IPS DF 19.7 (cell line): ENCODE results near the gene SURF4.
"Not testable (repeated sequence)": the region's sequence is repeated elsewhere in the genome, so short reads cannot be mapped to it uniquely, and the experiment has no call there.

Source experiments
- DNase-seq: peaks from one replicate; pipeline ENCODE4 v3.0.0-alpha.2; 2013; ENCODE audit warnings: low read depth, low spot score

The SURF4 gene

GRCh38 chr9:133334888-133335287, 41.0 kb downstream of the SURF4 start:
- DNase-seq: not testable (repeated sequence)

GRCh38 chr9:133334161-133334560, 41.7 kb downstream of the SURF4 start:
- no peak for DNase-seq

- DNase-seq: no peak
These were observed 42.3 kb downstream of the SURF4 start for GRCh38 chr9:133333566-133333965.

- no peak for DNase-seq
These were observed 42.8 kb downstream of the SURF4 start for GRCh38 chr9:133333011-133333410.

GRCh38 chr9:133332381-133332730, 43.5 kb downstream of the SURF4 start:
- DNase-seq: no peak

- DNase-seq: no peak
These were observed 44.0 kb downstream of the SURF4 start for GRCh38 chr9:133331641-133332380.

- no peak for DNase-seq
These were observed 44.6 kb downstream of the SURF4 start for GRCh38 chr9:133331221-133331620.

- not testable (repeated sequence) for DNase-seq
These were observed 46.3 kb downstream of the SURF4 start for GRCh38 chr9:133329306-133330156.

GRCh38 chr9:133327834-133328484, 47.9 kb downstream of the SURF4 start:
- no peak for DNase-seq

- DNase-seq: not testable (repeated sequence)
These were observed 48.8 kb downstream of the SURF4 start for GRCh38 chr9:133327021-133327420.

GRCh38 chr9:133323991-133324703, 51.7 kb downstream of the SURF4 start:
- no peak for DNase-seq

- DNase-seq: no peak
These were observed 52.6 kb downstream of the SURF4 start for GRCh38 chr9:133323211-133323610.

- DNase-seq: no peak
These were observed 53.2 kb downstream of the SURF4 start for GRCh38 chr9:133322701-133323100.

GRCh38 chr9:133321411-133321935, 54.4 kb downstream of the SURF4 start:
- no peak for DNase-seq

- DNase-seq: no peak
These were observed 55.4 kb downstream of the SURF4 start for GRCh38 chr9:133320421-133320881.

GRCh38 chr9:133317551-133317950, 58.3 kb downstream of the SURF4 start:
- not testable (repeated sequence) for DNase-seq

- DNase-seq: no peak
These were observed 59.9 kb downstream of the SURF4 start for GRCh38 chr9:133315997-133316396.
